Measurements from ENCODE around the gene EVX1. TPM values are rescaled to one million over a fixed set of nuclear protein-coding genes. Genes with fewer than 3 reads are reported as not detected.

Gene EVX1
- total RNA-seq: not detected in 2 replicates

DNA sequence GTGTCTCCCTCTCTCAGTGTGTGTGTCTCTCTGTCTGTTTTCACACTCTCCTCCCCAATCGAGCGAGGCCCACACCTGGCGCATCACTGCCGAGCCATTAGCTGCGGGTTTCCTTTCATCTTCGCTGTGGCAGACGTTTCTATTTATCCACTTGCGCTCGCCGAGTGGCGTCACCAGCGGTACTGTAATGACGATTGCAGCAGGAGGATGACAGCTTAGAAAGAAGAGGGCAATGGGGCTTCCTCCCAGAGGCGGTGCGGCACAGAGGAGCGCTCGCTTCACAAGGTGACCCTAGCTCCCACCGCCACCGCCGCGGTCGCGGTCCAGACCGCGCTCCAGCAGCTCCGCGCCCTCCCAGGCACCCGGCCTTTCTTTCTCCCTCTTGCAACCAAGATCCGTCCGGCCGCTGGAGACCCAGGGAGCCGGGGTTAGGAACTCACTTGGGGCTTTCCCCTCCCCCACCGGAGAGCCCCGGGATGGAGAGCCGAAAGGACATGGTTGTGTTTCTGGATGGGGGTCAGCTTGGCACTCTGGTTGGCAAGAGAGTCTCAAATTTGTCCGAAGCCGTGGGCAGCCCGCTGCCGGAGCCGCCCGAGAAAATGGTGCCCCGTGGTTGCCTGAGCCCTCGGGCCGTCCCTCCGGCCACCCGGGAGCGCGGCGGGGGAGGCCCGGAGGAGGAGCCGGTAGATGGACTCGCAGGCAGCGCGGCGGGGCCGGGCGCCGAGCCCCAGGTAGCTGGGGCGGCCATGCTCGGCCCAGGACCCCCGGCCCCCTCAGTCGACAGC is at the start of gene EVX1:
Gene EVX1, plus strand, starts transcription at position 248 of the 785 bp plus-strand sequence. Its CDS starts 229 bp downstream, at position 477.

DNA sequence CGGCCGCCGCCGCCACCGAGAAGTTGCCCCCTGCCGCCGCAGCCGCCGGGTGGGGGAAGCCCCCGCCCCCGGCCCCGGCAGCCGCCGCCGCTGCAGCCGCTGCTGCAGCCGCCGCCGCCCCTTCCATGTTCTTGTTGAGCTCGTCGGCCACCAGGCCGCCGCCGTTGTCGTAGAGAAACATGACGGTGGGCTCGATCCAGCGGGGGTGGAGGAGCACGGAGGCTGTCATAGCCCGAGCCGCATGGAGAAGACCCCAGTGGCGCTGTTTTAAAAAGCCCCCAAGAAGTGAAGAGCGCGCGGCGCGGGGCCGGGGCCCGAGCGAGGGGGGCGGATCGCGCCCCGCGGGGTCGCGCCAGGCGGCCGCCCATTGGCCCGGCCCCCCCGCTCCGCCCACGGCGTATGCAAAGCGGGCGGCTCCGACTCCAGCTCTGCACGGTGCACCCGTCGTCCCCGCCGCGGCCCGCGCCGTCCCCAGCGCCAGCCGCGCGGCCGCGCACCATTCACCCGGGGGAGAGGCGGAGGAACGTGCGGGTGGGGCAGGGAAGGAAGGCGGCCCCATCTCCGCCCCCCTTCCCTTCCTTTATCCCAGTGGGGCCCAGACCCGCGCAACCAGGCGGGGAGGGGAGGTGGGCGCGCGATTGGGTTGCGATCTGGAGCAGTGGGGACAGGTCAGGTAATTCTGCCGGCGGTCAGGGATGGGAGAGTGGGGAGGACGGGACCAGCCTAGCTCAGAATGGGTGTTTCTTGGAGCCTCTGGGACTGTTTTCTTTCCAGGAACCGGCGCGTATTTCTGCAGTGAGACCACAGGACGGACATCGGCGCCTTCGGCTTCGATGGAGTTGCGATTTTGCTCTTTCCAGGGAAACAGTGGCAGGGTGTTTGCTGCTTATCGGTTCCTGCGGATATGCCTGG is 42.5 kb upstream of the EVX1 start, which contains the start of gene HOXA13:
Gene HOXA13, minus strand, starts transcription at position 243 of the 912 bp plus-strand sequence. Its CDS starts 14 bp downstream, at position 229.

Other genes starting within 250 kb of the EVX1 start
- 1.4 and 3.9 TPM in 2 replicates for gene HOXA1, start 146.8 kb upstream of the EVX1 start, total RNA-seq
- gene HOXA2, start 140.1 kb upstream of the EVX1 start, total RNA-seq: 2.8 and 3.3 TPM in 2 replicates
- gene HOXA4, start 112.0 kb upstream of the EVX1 start, total RNA-seq: 5.9 and 8.7 TPM in 2 replicates
- gene HOXA5, start 99.1 kb upstream of the EVX1 start, total RNA-seq: 125 and 134 TPM in 2 replicates
- 15.0 and 18.1 TPM in 2 replicates for gene HOXA6, start 95.0 kb upstream of the EVX1 start, total RNA-seq
- gene HOXA3, start 90.2 kb upstream of the EVX1 start, total RNA-seq: 8.1 and 9.4 TPM in 2 replicates
- 7.2 and 12.4 TPM in 2 replicates for gene HOXA7, start 86.1 kb upstream of the EVX1 start, total RNA-seq
- 1.0 and 2.4 TPM in 2 replicates for gene HOXA9, start 77.3 kb upstream of the EVX1 start, total RNA-seq
- not detected in 2 replicates for gene HOXA10, start 68.5 kb upstream of the EVX1 start, total RNA-seq
- not detected in 2 replicates for gene HOXA11, start 57.6 kb upstream of the EVX1 start, total RNA-seq
- not detected in 2 replicates for gene HOXA13, start 42.7 kb upstream of the EVX1 start, total RNA-seq

All from epithelial cell of alveolus of lung (primary cell).